Measurements from ENCODE around the gene ZNF791. TPM values are rescaled to one million over a fixed set of nuclear protein-coding genes. Genes with fewer than 3 reads are reported as not detected.

The ZNF791 gene
- total and polyA plus RNA-seq, 2 of the 13 experiments (the other 11 are each of a cell fraction or from before 2014, with no cell fraction given), result 12.8 to 17.4 TPM

- TF ChIP-seq HNF1A (IDR thresholded peaks at IDR 0.05; ENCODE audit: low read depth), result no peak
- 0 out of 2 replicates have a peak, but pooled peaks have one; percentile 42 for TF ChIP-seq HNF1A (CRISPR knock-in tag; IDR thresholded peaks at IDR 0.05; ENCODE audit: borderline replicate concordance)
- TF ChIP-seq SATB2 (CRISPR knock-in tag; IDR thresholded peaks at IDR 0.05), result no peak
- no peak for TF ChIP-seq ZNF605 (CRISPR knock-in tag; IDR thresholded peaks at IDR 0.05)
- 0 out of 2 replicates have a peak, but pooled peaks have one; percentile 45 for TF ChIP-seq ZNF580 (CRISPR knock-in tag; IDR thresholded peaks at IDR 0.05; ENCODE audit: borderline replicate concordance, low read depth)
- TF ChIP-seq ZBTB7B (CRISPR knock-in tag; IDR thresholded peaks at IDR 0.05), result no peak
- no peak for TF ChIP-seq CSRNP2 (CRISPR knock-in tag; conservative IDR thresholded peaks at IDR 0.05; ENCODE audit: low read depth)
- no peak for TF ChIP-seq ETV6 (CRISPR knock-in tag; conservative IDR thresholded peaks at IDR 0.05)
- TF ChIP-seq ZNF619 (CRISPR knock-in tag; IDR thresholded peaks at IDR 0.05), result 0 out of 2 replicates have a peak, but pooled peaks have one; percentile 36
- TF ChIP-seq ZNF280B (CRISPR knock-in tag; IDR thresholded peaks at IDR 0.05; ENCODE audit: borderline replicate concordance), result 0 out of 2 replicates have a peak, but pooled peaks have one; percentile 51
- TF ChIP-seq ZNF883 (CRISPR knock-in tag; IDR thresholded peaks at IDR 0.05; ENCODE audit: not compliant biosample characterization), result peak; percentile 49
- peak; percentile 35; the same call in 1 of the 2 replicates for TF ChIP-seq ARID4A (CRISPR knock-in tag; IDR thresholded peaks at IDR 0.05; ENCODE audit: borderline replicate concordance)
- TF ChIP-seq SCMH1 (CRISPR knock-in tag; IDR thresholded peaks at IDR 0.05; ENCODE audit: borderline replicate concordance), result no peak
- 0 out of 2 replicates have a peak, but pooled peaks have one; percentile 26 for TF ChIP-seq ZNF792 (CRISPR knock-in tag; IDR thresholded peaks at IDR 0.05)
These were observed 29.3 kb downstream of the ZNF791 start (continued) for GRCh38 chr19:12639901-12640613.
